NCI-H1436 (cell line): ENCODE results near the gene GDPD3.

Experiments
- DNase-seq: peaks from one replicate; lab custom pipeline; 2025; lab: John Stamatoyannopoulos, UW

Gene GDPD3

GRCh38 chr16:30078744-30079143, 34.6 kb downstream of the GDPD3 start:
- DNase-seq, result no peak

DNA sequence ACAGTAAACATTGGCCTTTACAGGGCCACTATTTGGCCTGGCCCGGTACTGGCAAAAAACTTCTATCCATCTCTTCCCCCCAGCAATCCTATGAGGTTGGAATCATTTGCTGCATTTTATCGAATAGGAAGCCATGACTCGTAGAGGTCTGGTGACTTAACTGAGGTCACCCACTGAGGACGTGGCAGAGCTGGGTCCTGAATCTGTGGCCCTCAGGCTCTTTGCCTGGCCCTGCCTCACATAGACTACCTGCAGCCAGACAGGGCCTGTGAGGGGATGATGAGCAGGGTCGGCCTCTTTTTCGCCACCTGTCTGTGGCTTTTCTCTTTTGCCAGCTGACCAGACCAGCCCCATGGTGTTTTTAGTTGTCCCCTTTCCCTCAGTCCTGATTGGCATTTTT, 35.7 kb downstream of the GDPD3 start:
- no peak for DNase-seq

- DNase-seq, result no peak
These were observed 37.0 kb downstream of the GDPD3 start for GRCh38 chr16:30076276-30076791.

GRCh38 chr16:30075503-30076275, 37.6 kb downstream of the GDPD3 start, which contains the start of gene PPP4C:
TSS of gene PPP4C (plus strand) at chr16:30075994. CDS start at chr16:30076378, 384 bp downstream.
- peak; percentile 76 for DNase-seq

DNA sequence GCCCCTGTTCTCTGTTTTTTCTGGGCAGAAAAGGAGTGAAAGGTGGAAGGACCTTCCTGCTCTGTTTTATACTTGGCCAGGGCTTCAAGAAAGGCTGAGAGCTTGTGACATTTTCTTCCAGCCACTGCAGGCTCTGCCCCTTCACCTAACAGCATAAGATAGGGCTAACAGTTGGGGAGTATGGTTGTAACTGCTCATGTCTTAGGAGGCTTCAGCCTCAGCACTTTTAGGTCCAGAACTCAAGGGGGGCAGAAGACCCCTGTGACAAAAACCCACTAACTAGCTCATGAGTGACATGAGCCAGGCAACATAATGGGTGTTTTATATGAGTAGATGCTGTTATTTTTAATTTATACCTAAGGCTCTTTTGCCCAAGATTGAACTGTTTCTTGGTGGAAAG, 42.8 kb downstream of the GDPD3 start:
- no peak for DNase-seq

DNA sequence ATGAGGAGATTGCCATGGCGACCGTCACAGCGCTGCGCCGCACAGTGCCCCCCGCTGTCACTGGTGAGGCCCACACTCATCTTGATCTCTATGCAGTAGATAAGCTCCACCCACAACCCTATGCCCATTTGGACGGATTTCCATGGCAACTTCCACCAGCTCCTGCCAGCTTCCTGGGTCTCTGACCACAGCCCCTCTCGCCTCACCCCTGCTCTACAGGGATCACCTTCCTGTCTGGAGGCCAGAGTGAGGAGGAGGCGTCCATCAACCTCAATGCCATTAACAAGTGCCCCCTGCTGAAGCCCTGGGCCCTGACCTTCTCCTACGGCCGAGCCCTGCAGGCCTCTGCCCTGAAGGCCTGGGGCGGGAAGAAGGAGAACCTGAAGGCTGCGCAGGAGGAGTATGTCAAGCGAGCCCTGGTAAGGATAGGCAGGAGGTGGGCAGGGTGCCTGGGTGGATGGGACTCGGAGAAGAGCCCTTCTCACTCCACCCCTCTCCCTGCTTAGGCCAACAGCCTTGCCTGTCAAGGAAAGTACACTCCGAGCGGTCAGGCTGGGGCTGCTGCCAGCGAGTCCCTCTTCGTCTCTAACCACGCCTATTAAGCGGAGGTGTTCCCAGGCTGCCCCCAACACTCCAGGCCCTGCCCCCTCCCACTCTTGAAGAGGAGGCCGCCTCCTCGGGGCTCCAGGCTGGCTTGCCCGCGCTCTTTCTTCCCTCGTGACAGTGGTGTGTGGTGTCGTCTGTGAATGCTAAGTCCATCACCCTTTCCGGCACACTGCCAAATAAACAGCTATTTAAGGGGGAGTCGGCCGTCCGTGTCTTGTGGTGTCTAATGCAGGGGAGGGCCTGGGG, 43.5 kb downstream of the GDPD3 start:
- no peak for DNase-seq

GRCh38 chr16:30068750-30069610, 44.4 kb downstream of the GDPD3 start:
- no peak for DNase-seq

GRCh38 chr16:30068333-30068732, 45.0 kb downstream of the GDPD3 start:
- DNase-seq, result no peak

- DNase-seq, result no peak
These were observed 45.8 kb downstream of the GDPD3 start for GRCh38 chr16:30067584-30067916.

GRCh38 chr16:30066761-30067583, 46.4 kb downstream of the GDPD3 start:
- no peak for DNase-seq

- DNase-seq, result no peak
These were observed 47.2 kb downstream of the GDPD3 start for GRCh38 chr16:30065943-30066760.

DNA sequence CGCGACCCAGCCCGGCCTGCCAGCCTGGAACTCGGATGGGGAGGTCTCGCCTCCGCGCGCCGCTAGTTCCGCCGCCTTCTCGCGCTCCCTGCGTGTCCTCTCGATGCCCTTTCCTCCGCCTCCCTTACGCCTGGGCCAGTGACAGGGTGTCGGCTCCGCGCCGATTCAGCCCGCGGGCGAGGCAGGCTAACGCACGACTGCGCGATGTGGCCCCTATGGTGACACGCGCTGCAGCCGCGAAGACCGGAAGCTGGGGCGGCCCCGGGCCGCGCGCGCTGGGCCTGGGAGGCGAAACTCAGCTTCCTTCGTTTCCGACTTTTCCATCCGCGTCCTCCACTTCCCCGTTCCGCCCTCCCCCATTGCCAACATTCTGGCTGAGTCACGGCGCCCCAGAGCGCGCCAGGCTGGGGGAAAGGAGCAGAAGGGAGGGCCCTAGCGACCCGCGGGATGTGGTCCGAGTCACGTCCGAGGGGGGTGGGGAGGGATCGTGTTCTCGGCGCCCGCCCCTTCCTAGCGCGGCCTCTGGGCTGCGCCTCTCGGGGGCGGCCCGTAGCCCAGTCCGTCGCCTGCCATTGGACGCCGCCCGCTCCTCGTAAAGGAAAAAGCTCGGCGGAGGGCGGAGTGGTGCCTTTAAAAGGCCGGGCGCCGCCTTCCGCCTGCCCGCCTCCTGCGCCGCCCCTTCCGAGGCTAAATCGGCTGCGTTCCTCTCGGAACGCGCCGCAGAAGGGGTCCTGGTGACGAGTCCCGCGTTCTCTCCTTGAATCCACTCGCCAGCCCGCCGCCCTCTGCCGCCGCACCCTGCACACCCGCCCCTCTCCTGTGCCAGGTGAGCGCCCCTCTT, 48.0 kb downstream of the GDPD3 start, which contains the start of gene ALDOA:
Gene ALDOA (plus strand): TSS at position 659 of the 841 bp plus-strand sequence. CDS start 1,138 bp downstream, outside the sequence.
- DNase-seq, result peak; percentile 95

GRCh38 chr16:30064729-30065101, 48.6 kb downstream of the GDPD3 start:
- no peak for DNase-seq

DNA sequence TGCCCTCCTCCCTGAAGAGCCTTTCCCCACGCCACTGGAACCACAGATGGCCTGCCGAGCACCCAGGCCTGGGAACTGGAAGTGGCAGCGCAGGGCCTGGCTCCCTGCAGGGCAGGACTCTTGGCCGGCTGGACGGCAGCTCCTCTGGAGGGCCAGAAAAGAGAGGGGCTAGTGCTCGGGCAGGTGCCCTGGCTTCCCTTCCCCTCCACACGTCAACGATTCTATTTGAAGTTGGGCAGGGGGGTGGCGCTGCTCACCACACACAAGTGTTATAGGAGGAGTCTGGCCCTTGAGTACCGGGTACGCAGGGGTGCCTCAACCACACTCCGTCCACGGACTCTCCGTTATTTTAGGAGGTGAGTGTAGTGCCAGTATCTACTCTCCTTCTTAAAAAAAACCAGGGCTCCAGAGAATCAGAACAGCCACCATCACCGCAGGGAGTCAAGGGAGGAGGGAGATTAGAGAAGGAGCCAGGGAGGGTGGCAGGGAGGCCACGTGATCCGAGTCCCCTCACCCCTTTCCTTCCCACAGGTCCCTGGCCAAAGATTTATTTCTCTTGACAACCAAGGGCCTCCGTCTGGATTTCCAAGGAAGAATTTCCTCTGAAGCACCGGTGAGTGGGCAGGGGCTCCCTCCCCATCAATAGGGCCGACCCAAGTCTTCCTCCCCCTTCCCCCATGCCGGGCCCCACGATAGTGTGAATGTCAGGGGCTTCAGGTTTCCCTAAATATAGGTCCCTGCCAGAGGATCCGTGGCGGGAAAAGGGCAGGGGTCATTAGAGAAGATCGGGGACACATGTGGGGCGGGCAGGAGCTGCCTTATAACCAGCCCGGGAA, 49.2 kb downstream of the GDPD3 start:
- DNase-seq, result peak; percentile 70

GRCh38 chr16:30063278-30063892, 50.0 kb downstream of the GDPD3 start:
- DNase-seq, result no peak

GRCh38 chr16:30060836-30061554, 52.3 kb downstream of the GDPD3 start:
- DNase-seq, result no peak

DNA sequence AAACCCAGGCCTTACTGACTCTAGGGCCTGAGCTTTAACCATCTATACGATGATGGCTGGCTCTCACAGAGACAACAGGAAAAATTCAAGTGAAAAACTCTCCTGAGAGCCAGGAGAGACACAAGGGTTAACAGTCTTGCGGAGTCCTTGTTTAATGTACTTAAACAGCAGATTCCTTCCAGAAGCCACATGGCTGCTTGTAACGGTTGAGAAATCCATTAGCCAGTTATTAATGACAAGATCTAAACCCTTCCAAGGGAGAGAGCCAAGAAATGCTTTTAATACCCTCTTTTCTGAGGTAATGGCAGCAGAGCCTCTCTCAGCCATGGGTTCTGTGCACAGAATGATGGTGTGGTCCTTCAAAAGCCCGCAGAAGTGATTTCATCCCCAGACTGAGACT, 53.0 kb downstream of the GDPD3 start:
- DNase-seq, result no peak
